SK-N-SH (cell line): ENCODE measurements around the gene MAPK13. TPM values are rescaled to one million over a fixed set of nuclear protein-coding genes. Genes with fewer than 3 reads are reported as not detected.
A peak's percentile ranks its signal among the peaks of the same experiment; 100 is the strongest.

Experiments used
- CTCF ChIA-PET: fragments of 300-600, 350-600 bp; formaldehyde crosslinking; extraction: SDS; loops from one replicate; lab custom pipeline; 2021; lab: Yijun Ruan, JAX
- POLR2A ChIA-PET: fragments of 350-600 bp; sonication (Branson Sonifier 250); formaldehyde crosslinking; extraction: SDS; loops from one replicate; lab custom pipeline; 2020; ENCODE audit warnings: antibody characterized with exemption, inconsistent platforms; lab: Yijun Ruan, JAX
- DNase-seq: peaks from one replicate; pipeline ENCODE4 v3.0.0; 2012
- H2AFZ ChIP-seq: fragments of 200-600 bp; sonication (generic); 2 replicates; pipeline ENCODE4 v1.8.1; 2016; ENCODE audit warnings: antibody characterized with exemption, mild to moderate bottlenecking, low read depth
- H3F3A ChIP-seq: fragments of 200-600 bp; sonication (generic); replicated peaks from 2 replicates; pipeline ENCODE3; 2016; ENCODE audit warnings: antibody characterized with exemption, mild to moderate bottlenecking; ENCODE audit not compliant: insufficient read depth
- H3K27ac ChIP-seq, 2 experiments: fragments of 200-500 bp in 1 of 2; fragments of 200-600 bp in 1 of 2; sonication (Bioruptor generic) in 1 of 2; sonication (generic), shearing (Covaris generic) in 1 of 2; 2 replicates each; pipeline versions ENCODE4 v1.5.1 to v1.6.1; 2014 to 2016; ENCODE audit warnings: low read depth in 2 of 2, inconsistent platforms in 1 of 2, low read length in 1 of 2, mild to moderate bottlenecking in 1 of 2, mixed read lengths in 1 of 2
- H3K27me3 ChIP-seq: fragments of 200-600 bp; sonication (generic), shearing (Covaris generic); 2 replicates; pipeline ENCODE4 v1.6.1; 2016; ENCODE audit warnings: mixed run types; ENCODE audit not compliant: insufficient read depth
- H3K36me3 ChIP-seq, 2 experiments: fragments of 200-500 bp in 1 of 2; fragments of 200-600 bp in 1 of 2; sonication (Bioruptor generic) in 1 of 2; sonication (generic) in 1 of 2; replicated peaks in 1 of 2; 2 replicates each; pipeline versions ENCODE3 to v1.5.1; 2014 to 2016; ENCODE audit warnings: low read length in 1 of 2, mild to moderate bottlenecking in 1 of 2; ENCODE audit not compliant: insufficient read depth in 2 of 2, control insufficient read depth in 1 of 2
- H3K4me1 ChIP-seq, 2 experiments: fragments of 200-500 bp in 1 of 2; fragments of 200-600 bp in 1 of 2; sonication (Bioruptor generic) in 1 of 2; sonication (generic), shearing (Covaris generic) in 1 of 2; 2 replicates each; pipeline versions ENCODE4 v1.5.1 to v1.6.1; 2014 to 2016; ENCODE audit warnings: low read depth in 1 of 2, low read length in 1 of 2, mixed run types in 1 of 2; ENCODE audit not compliant: insufficient read depth in 2 of 2, control insufficient read depth in 1 of 2
- H3K4me2 ChIP-seq: fragments of 200-600 bp; sonication (generic), shearing (Covaris generic); 2 replicates; pipeline ENCODE4 v1.6.1; 2017; ENCODE audit warnings: mixed run types
- H3K4me3 ChIP-seq, 2 experiments: fragments of 200-500 bp in 1 of 2; fragments of 200-600 bp in 1 of 2; sonication (Bioruptor generic) in 1 of 2; sonication (generic), shearing (Covaris generic) in 1 of 2; 2 replicates each; pipeline versions ENCODE4 v1.5.1 to v1.8.1; 2014 to 2016; ENCODE audit warnings: low read depth in 2 of 2, inconsistent platforms in 1 of 2, low read length in 1 of 2, mild to moderate bottlenecking in 1 of 2, mixed read lengths in 1 of 2, moderate library complexity in 1 of 2
- H3K79me2 ChIP-seq: fragments of 200-600 bp; sonication (generic); 2 replicates; pipeline ENCODE4 v1.8.1; 2017; ENCODE audit warnings: mild to moderate bottlenecking; ENCODE audit not compliant: insufficient read depth
- H3K9ac ChIP-seq: fragments of 200-600 bp; sonication (generic); 2 replicates; pipeline ENCODE4 v1.6.1; 2017; ENCODE audit warnings: mixed run types
- H3K9me2 ChIP-seq: fragments of 200-600 bp; sonication (generic); 2 replicates; pipeline ENCODE4 v1.6.1; 2017; ENCODE audit warnings: mixed run types
- H3K9me3 ChIP-seq: fragments of 200-600 bp; sonication (generic); 2 replicates; pipeline ENCODE4 v1.6.1; 2017; ENCODE audit warnings: mixed run types, mild to moderate bottlenecking, moderate library complexity
- H4K20me1 ChIP-seq: fragments of 200-600 bp; sonication (generic); 2 replicates; pipeline ENCODE4 v1.6.1; 2017; ENCODE audit warnings: mild to moderate bottlenecking, mixed run types; ENCODE audit not compliant: insufficient read depth
- EP300 ChIP-seq, 2 experiments: IDR thresholded peaks; 2 replicates each; pipeline versions ENCODE4 v1.4.0 to v1.6.1; 2012; ENCODE audit warnings: borderline replicate concordance in 1 of 2, low read depth in 1 of 2, low read length in 1 of 2
- FOSL2 ChIP-seq: IDR thresholded peaks from 2 replicates; pipeline ENCODE4 v1.4.0; 2012; ENCODE audit warnings: low read depth, mild to moderate bottlenecking, moderate library complexity, borderline replicate concordance
- FOXJ3 ChIP-seq: sonication (generic); formaldehyde crosslinking; IDR thresholded peaks from 2 replicates; pipeline ENCODE4 v1.5.1; 2020; ENCODE audit warnings: mild to moderate bottlenecking, missing genetic modification reagents
- FOXM1 ChIP-seq: IDR thresholded peaks from 2 replicates; pipeline ENCODE4 v1.4.0; 2012; ENCODE audit warnings: low read depth, mild to moderate bottlenecking
- GATA2 ChIP-seq: sonication (generic); formaldehyde crosslinking; IDR thresholded peaks from 2 replicates; pipeline ENCODE4 v1.5.0; 2020; ENCODE audit warnings: mild to moderate bottlenecking, missing genetic modification reagents
- MAX ChIP-seq: IDR thresholded peaks from 2 replicates; pipeline ENCODE4 v1.4.0; 2012; ENCODE audit warnings: low read depth
- MEF2A ChIP-seq: IDR thresholded peaks from 2 replicates; pipeline ENCODE4 v1.4.0; 2012; ENCODE audit warnings: low read depth, borderline replicate concordance
- NFIC ChIP-seq: IDR thresholded peaks from 2 replicates; pipeline ENCODE4 v1.4.0; 2012; ENCODE audit warnings: borderline replicate concordance
- POLR2AphosphoS5 ChIP-seq: IDR thresholded peaks from 2 replicates; pipeline ENCODE4 v1.6.1; 2012; ENCODE audit warnings: low read depth, low read length
- RFX5 ChIP-seq: IDR thresholded peaks from 2 replicates; pipeline ENCODE4 v1.6.1; 2012; ENCODE audit warnings: mild to moderate bottlenecking, improper control_type of control experiment, low read length
- SIN3A ChIP-seq: IDR thresholded peaks from 2 replicates; pipeline ENCODE4 v1.6.1; 2012; ENCODE audit warnings: low read depth, mild to moderate bottlenecking, low read length, moderate library complexity, borderline replicate concordance
- TAF1 ChIP-seq: IDR thresholded peaks from 2 replicates; pipeline ENCODE4 v1.6.1; 2012; ENCODE audit warnings: low read depth, mild to moderate bottlenecking, low read length, moderate library complexity, borderline replicate concordance
- USF2 ChIP-seq: fragments of 150-350 bp; IDR thresholded peaks from 2 replicates; pipeline ENCODE4 v1.6.1; 2017; ENCODE audit warnings: antibody characterized with exemption, low read length, low read depth, borderline replicate concordance
- WGBS: methylation state at CpG from one replicate; pipeline ENCODE4 v1.1.6; 2017; ENCODE audit warnings: low lambda C conversion rate; 5-methylcytosine and 5-hydroxymethylcytosine counted together
- polyA plus RNA-seq, 3 experiments: library from polyadenylated mRNA; depleted of rRNA; stranded (reverse); fragments of >200 nt; gene quantifications; 2 replicates each; pipeline ENCODE4 v1.2.3, GENCODE V29; 2012
- TF ChIP-seq, protein P1 (sequence below): IDR thresholded peaks from 2 replicates; pipeline ENCODE4 v1.4.0; 2012; ENCODE audit warnings: low read depth, borderline replicate concordance
- TF ChIP-seq, protein P2 (sequence below): fragments of 150-350 bp; IDR thresholded peaks from 2 replicates; pipeline ENCODE4 v1.6.1; 2016; ENCODE audit warnings: mild to moderate bottlenecking, low read depth, low read length
- TF ChIP-seq, protein P3 (sequence below): IDR thresholded peaks from 2 replicates; pipeline ENCODE4 v1.4.0; 2012; ENCODE audit warnings: low read depth, borderline replicate concordance
- TF ChIP-seq, protein P4 (sequence below): IDR thresholded peaks from 2 replicates; pipeline ENCODE4; 2012

MAPK13 gene
- polyA plus RNA-seq, 1 of the 3 experiments (the other 2 are of a cell fraction): 2.3 TPM

DNA sequence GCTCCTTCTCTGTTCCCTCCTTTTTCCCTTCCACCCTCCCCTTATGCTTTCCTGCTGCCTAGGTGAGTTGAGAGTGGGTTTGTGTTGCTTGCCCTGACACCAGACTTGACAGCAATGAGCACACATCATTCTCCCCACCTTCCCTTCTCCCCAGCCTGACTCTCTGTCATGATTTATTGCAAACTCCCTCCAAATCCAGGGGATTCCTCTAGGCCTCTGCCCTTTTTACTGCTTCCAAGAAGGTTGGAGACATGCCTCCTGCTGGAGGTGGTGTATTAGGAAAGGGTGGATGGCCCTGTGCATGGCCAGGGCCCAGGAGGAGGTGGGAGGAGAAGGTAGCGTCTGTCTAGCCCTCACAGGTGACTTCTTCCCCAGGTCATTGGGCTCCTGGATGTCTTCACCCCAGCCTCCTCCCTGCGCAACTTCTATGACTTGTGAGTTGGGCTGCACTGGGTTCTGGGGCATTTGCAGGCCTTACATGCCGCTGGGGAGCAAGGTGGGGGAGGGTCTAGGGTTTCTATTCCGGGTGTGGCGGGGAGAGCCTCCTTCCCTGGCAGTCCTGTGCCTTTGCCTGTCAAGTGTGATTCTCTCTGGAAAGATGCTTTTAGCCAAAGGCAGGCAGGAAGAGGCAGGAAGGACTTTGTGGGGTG lies 2.1 kb downstream of the MAPK13 start:
- CTCF ChIA-PET: interaction anchor here (0.8 to 1.6 kb wide), 7 partner anchors 7 to 170 kb away, joined by 3 to 10 read pairs (median 4); no protein-coding TSS in a partner anchor

More for the DNA sequence above, 2.1 kb downstream of the MAPK13 start:
- Histone ChIP-seq H3F3A (no peaks in the 10 kb centered on the region), H3K27ac (peak overlapping the region; percentile 50 to 98; a peak in 3 of 4 replicates), H3K36me3 (no peaks in the 10 kb centered on the region), H4K20me1 (no peaks in the 10 kb centered on the region), H3K9me3 (no peaks in the 10 kb centered on the region), H3K79me2 (no peaks in the 10 kb centered on the region), H3K4me3 (no peak overlapping the region), H2AFZ (peak overlapping the region; percentile 89; the same call in 1 of the 2 replicates), H3K4me2 (peak overlapping the region; percentile 34), H3K9me2 (no peaks in the 10 kb centered on the region), H3K9ac (0 out of 2 replicates have a peak overlapping the region, but pooled peaks have one; percentile 34), H3K4me1 (peaks cover 17 to 54% of the 10 kb centered on the region in 2 experiments)
- POLR2A ChIA-PET: interaction anchor here (0.6 to 1.9 kb wide), 4 partner anchors 11 to 104 kb away, joined by 3 to 7 read pairs (median 5); partner anchors contain the start of genes BRPF3 and MAPK14
- no peak for DNase-seq
- WGBS: 86% methylated on average over 1 of the region's 5 CpGs
- TF ChIP-seq SIN3A: no peak
- TF ChIP-seq TAF1: no peak
- TF ChIP-seq USF2: no peak
- TF ChIP-seq, protein P1, sequence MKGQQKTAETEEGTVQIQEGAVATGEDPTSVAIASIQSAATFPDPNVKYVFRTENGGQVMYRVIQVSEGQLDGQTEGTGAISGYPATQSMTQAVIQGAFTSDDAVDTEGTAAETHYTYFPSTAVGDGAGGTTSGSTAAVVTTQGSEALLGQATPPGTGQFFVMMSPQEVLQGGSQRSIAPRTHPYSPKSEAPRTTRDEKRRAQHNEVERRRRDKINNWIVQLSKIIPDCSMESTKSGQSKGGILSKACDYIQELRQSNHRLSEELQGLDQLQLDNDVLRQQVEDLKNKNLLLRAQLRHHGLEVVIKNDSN: no peak
- no peak for TF ChIP-seq MEF2A
- TF ChIP-seq FOSL2: no peak
- TF ChIP-seq NFIC: no peak
- TF ChIP-seq, protein P2, sequence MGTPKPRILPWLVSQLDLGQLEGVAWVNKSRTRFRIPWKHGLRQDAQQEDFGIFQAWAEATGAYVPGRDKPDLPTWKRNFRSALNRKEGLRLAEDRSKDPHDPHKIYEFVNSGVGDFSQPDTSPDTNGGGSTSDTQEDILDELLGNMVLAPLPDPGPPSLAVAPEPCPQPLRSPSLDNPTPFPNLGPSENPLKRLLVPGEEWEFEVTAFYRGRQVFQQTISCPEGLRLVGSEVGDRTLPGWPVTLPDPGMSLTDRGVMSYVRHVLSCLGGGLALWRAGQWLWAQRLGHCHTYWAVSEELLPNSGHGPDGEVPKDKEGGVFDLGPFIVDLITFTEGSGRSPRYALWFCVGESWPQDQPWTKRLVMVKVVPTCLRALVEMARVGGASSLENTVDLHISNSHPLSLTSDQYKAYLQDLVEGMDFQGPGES: no peak
- TF ChIP-seq MAX: no peak
- TF ChIP-seq POLR2AphosphoS5: no peak
- no peak for TF ChIP-seq EP300 (IDR thresholded peaks at IDR 0.05; ENCODE audit: borderline replicate concordance in 1 of 2, low read depth in 1 of 2, low read length in 1 of 2)
- TF ChIP-seq, protein P3, sequence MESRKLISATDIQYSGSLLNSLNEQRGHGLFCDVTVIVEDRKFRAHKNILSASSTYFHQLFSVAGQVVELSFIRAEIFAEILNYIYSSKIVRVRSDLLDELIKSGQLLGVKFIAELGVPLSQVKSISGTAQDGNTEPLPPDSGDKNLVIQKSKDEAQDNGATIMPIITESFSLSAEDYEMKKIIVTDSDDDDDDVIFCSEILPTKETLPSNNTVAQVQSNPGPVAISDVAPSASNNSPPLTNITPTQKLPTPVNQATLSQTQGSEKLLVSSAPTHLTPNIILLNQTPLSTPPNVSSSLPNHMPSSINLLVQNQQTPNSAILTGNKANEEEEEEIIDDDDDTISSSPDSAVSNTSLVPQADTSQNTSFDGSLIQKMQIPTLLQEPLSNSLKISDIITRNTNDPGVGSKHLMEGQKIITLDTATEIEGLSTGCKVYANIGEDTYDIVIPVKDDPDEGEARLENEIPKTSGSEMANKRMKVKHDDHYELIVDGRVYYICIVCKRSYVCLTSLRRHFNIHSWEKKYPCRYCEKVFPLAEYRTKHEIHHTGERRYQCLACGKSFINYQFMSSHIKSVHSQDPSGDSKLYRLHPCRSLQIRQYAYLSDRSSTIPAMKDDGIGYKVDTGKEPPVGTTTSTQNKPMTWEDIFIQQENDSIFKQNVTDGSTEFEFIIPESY: no peak
- no peak for TF ChIP-seq RFX5
- TF ChIP-seq, protein P4, sequence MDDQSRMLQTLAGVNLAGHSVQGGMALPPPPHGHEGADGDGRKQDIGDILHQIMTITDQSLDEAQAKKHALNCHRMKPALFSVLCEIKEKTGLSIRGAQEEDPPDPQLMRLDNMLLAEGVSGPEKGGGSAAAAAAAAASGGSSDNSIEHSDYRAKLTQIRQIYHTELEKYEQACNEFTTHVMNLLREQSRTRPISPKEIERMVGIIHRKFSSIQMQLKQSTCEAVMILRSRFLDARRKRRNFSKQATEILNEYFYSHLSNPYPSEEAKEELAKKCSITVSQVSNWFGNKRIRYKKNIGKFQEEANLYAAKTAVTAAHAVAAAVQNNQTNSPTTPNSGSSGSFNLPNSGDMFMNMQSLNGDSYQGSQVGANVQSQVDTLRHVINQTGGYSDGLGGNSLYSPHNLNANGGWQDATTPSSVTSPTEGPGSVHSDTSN: no peak
- TF ChIP-seq GATA2 (CRISPR knock-in tag): no peak
- TF ChIP-seq FOXJ3: no peak
- no peak for TF ChIP-seq FOXM1
- TF ChIP-seq, all 33 proteins: peak for 0
- no peaks in the 10 kb centered on the region for H3K27me3 ChIP-seq
